Hepatocyte (in vitro differentiated cells): ENCODE results near the gene CACNB4. TPM values are rescaled to one million over a fixed set of nuclear protein-coding genes. Genes with fewer than 3 reads are reported as not detected.
"Not testable (repeated sequence)": the region's sequence is repeated elsewhere in the genome, so short reads cannot be mapped to it uniquely, and the experiment has no call there.

ENCODE experiments used
- DNase-seq: peaks from one replicate; pipeline ENCODE4 v3.0.0-alpha.2; 2016; ENCODE audit warnings: low spot score
- H2AFZ ChIP-seq: fragments of 200-600 bp; sonication (generic); 2 replicates; pipeline ENCODE4 v1.6.0; 2016; ENCODE audit warnings: antibody characterized with exemption, mild to moderate bottlenecking
- H3K27ac ChIP-seq: fragments of 200-600 bp; sonication (generic); 2 replicates; pipeline ENCODE4 v1.5.1; 2016; ENCODE audit warnings: mild to moderate bottlenecking
- H3K27me3 ChIP-seq: fragments of 200-600 bp; sonication (generic); 2 replicates; pipeline ENCODE4 v1.6.1; 2016
- H3K36me3 ChIP-seq: fragments of 200-600 bp; sonication (generic); replicated peaks from 2 replicates; pipeline ENCODE4 v1.5.1; 2016; ENCODE audit warnings: low read depth; ENCODE audit not compliant: insufficient read depth
- H3K4me1 ChIP-seq: fragments of 200-600 bp; sonication (generic); 2 replicates; pipeline ENCODE4 v1.5.1; 2016; ENCODE audit warnings: mild to moderate bottlenecking, moderate library complexity; ENCODE audit not compliant: insufficient read depth
- H3K4me2 ChIP-seq: fragments of 200-600 bp; sonication (generic); 2 replicates; pipeline ENCODE4 v1.6.0; 2016
- H3K4me3 ChIP-seq: fragments of 200-600 bp; sonication (generic); 2 replicates; pipeline ENCODE4 v1.5.1; 2016; ENCODE audit warnings: mild to moderate bottlenecking
- H3K79me2 ChIP-seq: fragments of 200-600 bp; sonication (generic); 2 replicates; pipeline ENCODE4 v1.6.0; 2017; ENCODE audit warnings: mild to moderate bottlenecking
- H3K9me2 ChIP-seq: fragments of 200-600 bp; sonication (generic); replicated peaks from 2 replicates; pipeline ENCODE4 v1.6.0; 2017; ENCODE audit warnings: mild to moderate bottlenecking; ENCODE audit not compliant: insufficient read depth
- H3K9me3 ChIP-seq: fragments of 200-600 bp; sonication (generic); 2 replicates; pipeline ENCODE4 v1.5.1; 2016; ENCODE audit warnings: low read depth, mild to moderate bottlenecking
- H4K20me1 ChIP-seq: fragments of 200-600 bp; sonication (generic); 2 replicates; pipeline ENCODE4 v1.6.0; 2016; ENCODE audit warnings: mild to moderate bottlenecking; ENCODE audit not compliant: insufficient read depth, poor library complexity, severe bottlenecking
- CTCF ChIP-seq: fragments of 200-600 bp; sonication (generic); IDR thresholded peaks from 2 replicates; pipeline ENCODE4 v1.5.1; 2016; ENCODE audit warnings: antibody characterized with exemption, mild to moderate bottlenecking; ENCODE audit not compliant: poor library complexity
- EZH2 ChIP-seq: fragments of 200-600 bp; sonication (generic); IDR thresholded peaks from 2 replicates; pipeline ENCODE4 v1.6.1; 2016; ENCODE audit warnings: antibody characterized with exemption, mild to moderate bottlenecking, borderline replicate concordance
- EZH2phosphoT487 ChIP-seq: fragments of 200-600 bp; sonication (generic); IDR thresholded peaks from one replicate; pipeline ENCODE4 v1.6.1; 2018; ENCODE audit warnings: antibody characterized with exemption, mild to moderate bottlenecking, low read depth, moderate library complexity; ENCODE audit not compliant: unreplicated experiment, severe bottlenecking
- WGBS: methylation state at CpG from one replicate; pipeline ENCODE4 v1.1.6; 2016; ENCODE audit warnings: low lambda C conversion rate; ENCODE audit errors: missing lambda C conversion rate; 5-methylcytosine and 5-hydroxymethylcytosine counted together
- polyA plus RNA-seq: library from polyadenylated mRNA; unstranded; fragments of >200 nt; fragmentation: Nextera tagmentation; extraction: Ambion mirVana; gene quantifications from 2 replicates; pipeline ENCODE4 v1.2.1, GENCODE V29; 2016
- total RNA-seq: library from RNA; depleted of rRNA; stranded (reverse); fragments of >200 nt; gene quantifications from 2 replicates; pipeline ENCODE4 v1.2.3, GENCODE V29; 2014

The CACNB4 gene
- total and polyA plus RNA-seq, 2 experiments from 2014 or later, result 0.85 to 4.0 TPM

DNA sequence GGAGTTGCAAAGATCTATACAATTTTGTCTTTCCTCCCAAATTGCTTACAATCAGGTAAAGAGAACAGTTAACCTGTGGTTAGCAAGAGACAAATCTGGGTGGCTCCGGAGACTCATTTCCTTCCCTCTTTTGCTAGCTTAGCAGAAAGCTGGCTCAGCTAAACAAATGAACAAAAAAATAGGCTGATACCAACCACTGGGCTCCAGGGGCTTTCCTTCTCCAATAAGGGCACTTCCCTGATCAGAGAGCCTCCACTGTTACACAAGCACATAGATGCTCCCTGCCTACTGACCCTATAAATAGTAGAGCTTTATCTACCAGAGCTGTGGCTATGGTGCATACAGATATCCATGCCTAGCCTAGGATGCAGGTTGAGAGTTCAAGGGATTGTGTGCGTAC lies 180.5 kb downstream of the CACNB4 start:
- no peak overlapping the region for H3K4me2 ChIP-seq
- H3K9me3 ChIP-seq, result no peaks in the 10 kb centered on the region
- no peak overlapping the region for H3K4me3 ChIP-seq
- H3K27ac ChIP-seq, result no peak overlapping the region
- H4K20me1 ChIP-seq, result no peaks in the 10 kb centered on the region
- WGBS, result 88% methylated on average over 2 of the region's 2 CpGs
- no peak for TF ChIP-seq CTCF
- no peak for TF ChIP-seq EZH2phosphoT487
- no peak for TF ChIP-seq EZH2
- H3K27me3 ChIP-seq, result no peaks in the 10 kb centered on the region
- H3K9me2 ChIP-seq, result no peaks in the 10 kb centered on the region
- no peaks in the 10 kb centered on the region for H3K79me2 ChIP-seq
- no peaks in the 10 kb centered on the region for H3K4me1 ChIP-seq
- DNase-seq, result no peak
- no peaks in the 10 kb centered on the region for H3K36me3 ChIP-seq
- no peak overlapping the region for H2AFZ ChIP-seq

GRCh38 chr2:151916632-151917031 lies 182.2 kb downstream of the CACNB4 start:
- H3K27me3 ChIP-seq, result no peaks in the 10 kb centered on the region
- H3K36me3 ChIP-seq, result no peaks in the 10 kb centered on the region
- no peaks in the 10 kb centered on the region for H3K9me2 ChIP-seq
- H3K79me2 ChIP-seq, result no peaks in the 10 kb centered on the region
- H3K4me3 ChIP-seq, result no peak overlapping the region
- H2AFZ ChIP-seq, result no peak overlapping the region
- H3K4me2 ChIP-seq, result no peak overlapping the region
- H4K20me1 ChIP-seq, result no peaks in the 10 kb centered on the region
- 82% methylated on average over 5 of the region's 5 CpGs for WGBS
- H3K4me1 ChIP-seq, result no peaks in the 10 kb centered on the region
- H3K27ac ChIP-seq, result no peak overlapping the region
- no peak for TF ChIP-seq EZH2phosphoT487
- no peak for TF ChIP-seq EZH2
- TF ChIP-seq CTCF, result no peak
- no peaks in the 10 kb centered on the region for H3K9me3 ChIP-seq
- DNase-seq, result no peak

DNA sequence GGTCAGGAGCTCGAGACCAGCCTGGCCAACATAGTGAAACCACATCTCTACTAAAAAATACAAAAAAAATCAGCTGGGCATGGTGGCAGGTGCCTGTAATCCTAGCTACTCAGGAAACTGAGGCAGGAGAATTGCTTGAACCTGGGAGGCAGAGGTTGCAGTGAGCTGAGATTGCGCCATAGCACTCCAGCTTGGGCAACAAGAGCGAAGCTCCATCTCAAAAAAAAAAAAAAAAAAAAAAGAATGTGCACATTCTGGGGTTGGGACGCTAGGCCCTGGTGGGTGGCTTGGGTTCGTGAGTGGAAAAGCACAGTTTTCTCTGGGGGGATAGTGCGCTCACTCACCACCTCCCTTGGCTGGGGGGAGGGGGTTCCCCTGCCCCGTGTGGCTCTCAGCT lies 183.2 kb downstream of the CACNB4 start:
- H3K9me2 ChIP-seq, H3K9me3 ChIP-seq, H3K36me3 ChIP-seq, H4K20me1 ChIP-seq, DNase-seq, H3K4me2 ChIP-seq, H3K4me1 ChIP-seq, H3K79me2 ChIP-seq, H3K27me3 ChIP-seq, H2AFZ ChIP-seq, H3K27ac ChIP-seq, H3K4me3 ChIP-seq: not testable (repeated sequence)
- WGBS, result 98% methylated on average over 6 of the region's 7 CpGs

DNA sequence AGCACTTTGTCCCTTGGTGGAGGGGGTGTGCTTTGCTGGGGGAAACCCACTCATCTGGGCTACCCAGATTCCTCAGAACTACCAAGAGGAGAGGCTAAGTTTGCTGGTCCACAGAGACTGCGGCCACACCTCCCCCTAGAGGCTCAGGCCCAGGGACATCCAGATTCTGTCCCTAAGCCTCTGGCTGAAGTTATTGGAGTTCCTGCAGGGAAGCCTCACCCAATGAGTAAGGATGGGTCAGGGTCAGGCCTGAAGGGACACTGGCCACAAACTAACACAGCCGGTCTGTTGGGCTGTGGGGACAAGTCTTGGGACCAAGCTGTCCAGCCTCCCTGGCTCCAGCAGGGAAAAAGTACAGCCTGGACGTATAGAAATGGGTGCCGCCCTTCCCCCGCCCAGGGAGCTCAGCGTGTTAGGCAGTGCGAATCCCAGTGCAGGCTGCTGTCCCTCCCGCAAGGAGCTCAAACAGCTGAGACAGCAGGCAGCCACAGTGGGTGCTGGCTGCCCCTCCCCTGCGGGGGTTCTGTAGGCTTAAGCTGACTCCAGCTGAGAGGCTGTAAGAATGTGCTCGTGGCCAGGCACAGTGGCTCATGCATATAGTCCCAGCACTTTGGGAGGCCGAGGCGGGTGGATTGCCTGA lies 183.7 kb downstream of the CACNB4 start:
- Histone ChIP-seq H4K20me1 (no peaks in the 10 kb centered on the region), H3K36me3 (no peaks in the 10 kb centered on the region), H3K9me3 (no peaks in the 10 kb centered on the region), H3K9me2 (no peaks in the 10 kb centered on the region), H3K4me3 (no peak overlapping the region), H3K4me1 (no peaks in the 10 kb centered on the region), H2AFZ (no peak overlapping the region), H3K27ac (no peak overlapping the region), H3K27me3 (no peaks in the 10 kb centered on the region), H3K4me2 (no peak overlapping the region), H3K79me2 (no peaks in the 10 kb centered on the region)
- WGBS, result 91% methylated on average over 12 of the region's 12 CpGs
- DNase-seq, result no peak
- TF ChIP-seq EZH2 (no peak), EZH2phosphoT487 (no peak), CTCF (no peak)
